Measurements from ENCODE around the gene SNX5. TPM values are rescaled to one million over a fixed set of nuclear protein-coding genes. Genes with fewer than 3 reads are reported as not detected.

The SNX5 gene
- total RNA-seq, 1 donor from 2014 or later, result 46.3 TPM

GRCh38 chr20:17941087-17941825 lies 27.3 kb downstream of the SNX5 start:
- H3K4me3 ChIP-seq, result no peak overlapping the region
- no peaks in the 10 kb centered on the region for H3K9me3 ChIP-seq (replicated peaks)
- DNase-seq, result no peak
- peaks cover 59% of the 10 kb centered on the region for H3K36me3 ChIP-seq
- no peaks in the 10 kb centered on the region for H3K27me3 ChIP-seq (ENCODE audit: low read depth)
- intact Hi-C loops (cut with micrococcal nuclease), result no loop called here
- TF ChIP-seq, protein P1, sequence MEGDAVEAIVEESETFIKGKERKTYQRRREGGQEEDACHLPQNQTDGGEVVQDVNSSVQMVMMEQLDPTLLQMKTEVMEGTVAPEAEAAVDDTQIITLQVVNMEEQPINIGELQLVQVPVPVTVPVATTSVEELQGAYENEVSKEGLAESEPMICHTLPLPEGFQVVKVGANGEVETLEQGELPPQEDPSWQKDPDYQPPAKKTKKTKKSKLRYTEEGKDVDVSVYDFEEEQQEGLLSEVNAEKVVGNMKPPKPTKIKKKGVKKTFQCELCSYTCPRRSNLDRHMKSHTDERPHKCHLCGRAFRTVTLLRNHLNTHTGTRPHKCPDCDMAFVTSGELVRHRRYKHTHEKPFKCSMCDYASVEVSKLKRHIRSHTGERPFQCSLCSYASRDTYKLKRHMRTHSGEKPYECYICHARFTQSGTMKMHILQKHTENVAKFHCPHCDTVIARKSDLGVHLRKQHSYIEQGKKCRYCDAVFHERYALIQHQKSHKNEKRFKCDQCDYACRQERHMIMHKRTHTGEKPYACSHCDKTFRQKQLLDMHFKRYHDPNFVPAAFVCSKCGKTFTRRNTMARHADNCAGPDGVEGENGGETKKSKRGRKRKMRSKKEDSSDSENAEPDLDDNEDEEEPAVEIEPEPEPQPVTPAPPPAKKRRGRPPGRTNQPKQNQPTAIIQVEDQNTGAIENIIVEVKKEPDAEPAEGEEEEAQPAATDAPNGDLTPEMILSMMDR (IDR thresholded peaks at IDR 0.05; ENCODE audit: borderline replicate concordance), result no peak
- H3K4me1 ChIP-seq, result peaks cover 32% of the 10 kb centered on the region
- H3K27ac ChIP-seq (replicated peaks), result no peak overlapping the region

GRCh38 chr20:17940224-17940971 lies 28.2 kb downstream of the SNX5 start:
- Histone ChIP-seq H3K4me1 (peaks cover 39% of the 10 kb centered on the region), H3K36me3 (peaks cover 50% of the 10 kb centered on the region), H3K4me3 (no peak overlapping the region), H3K27me3 (ENCODE audit: low read depth) (no peaks in the 10 kb centered on the region), H3K9me3 (replicated peaks) (no peaks in the 10 kb centered on the region), H3K27ac (replicated peaks) (no peak overlapping the region)
- intact Hi-C loops (cut with micrococcal nuclease), result no loop called here
- TF ChIP-seq, protein P1 (IDR thresholded peaks at IDR 0.05; ENCODE audit: borderline replicate concordance), result no peak
- no peak for DNase-seq

DNA sequence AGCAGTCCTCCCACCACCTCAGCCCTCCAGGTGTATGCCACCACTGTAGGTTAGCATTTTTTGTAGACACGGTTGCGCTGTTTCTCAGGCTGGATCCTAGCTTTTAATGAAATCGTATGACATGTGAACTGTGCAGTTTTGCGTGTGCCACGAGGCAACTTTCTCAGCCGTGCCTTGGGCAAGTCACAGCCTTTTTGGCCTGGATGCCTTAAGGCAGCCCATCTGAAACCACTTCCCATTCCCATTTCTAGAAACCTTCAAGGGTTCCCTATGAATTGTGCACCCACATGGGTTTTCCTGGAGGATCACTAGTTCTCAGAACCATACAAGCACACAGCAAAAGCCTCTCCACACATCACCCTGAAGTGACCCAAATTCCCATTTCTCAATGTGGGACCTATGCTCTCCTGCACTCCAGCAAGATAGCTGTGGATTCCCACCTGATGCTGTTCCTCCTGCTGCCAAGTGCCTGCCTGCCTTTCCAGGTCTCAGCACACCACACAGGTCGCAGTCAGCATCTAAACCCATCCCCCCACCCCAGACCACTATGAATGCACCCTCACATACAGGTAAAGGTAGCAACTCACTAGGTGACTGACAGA lies 28.9 kb downstream of the SNX5 start:
- peaks cover 39% of the 10 kb centered on the region for H3K4me1 ChIP-seq
- no peaks in the 10 kb centered on the region for H3K9me3 ChIP-seq (replicated peaks)
- H3K27ac ChIP-seq (replicated peaks), result no peak overlapping the region
- intact Hi-C loops (cut with micrococcal nuclease), result no loop called here
- no peaks in the 10 kb centered on the region for H3K27me3 ChIP-seq (ENCODE audit: low read depth)
- peaks cover 43% of the 10 kb centered on the region for H3K36me3 ChIP-seq
- TF ChIP-seq, protein P1 (IDR thresholded peaks at IDR 0.05; ENCODE audit: borderline replicate concordance), result no peak
- DNase-seq, result no peak
- H3K4me3 ChIP-seq, result no peak overlapping the region

GRCh38 chr20:17938871-17939619 lies 29.5 kb downstream of the SNX5 start:
- no peak overlapping the region for H3K27ac ChIP-seq (replicated peaks)
- H3K4me3 ChIP-seq, result no peak overlapping the region
- intact Hi-C loops (cut with micrococcal nuclease), result no loop called here
- peak; percentile 60 for DNase-seq
- no peaks in the 10 kb centered on the region for H3K27me3 ChIP-seq (ENCODE audit: low read depth)
- H3K36me3 ChIP-seq, result peaks cover 37% of the 10 kb centered on the region
- H3K4me1 ChIP-seq, result peaks cover 39% of the 10 kb centered on the region
- TF ChIP-seq, protein P1 (IDR thresholded peaks at IDR 0.05; ENCODE audit: borderline replicate concordance), result peak; percentile 88
- no peaks in the 10 kb centered on the region for H3K9me3 ChIP-seq (replicated peaks)
